ENCODE data around the gene ABCF3.
"Not testable (repeated sequence)": the region's sequence is repeated elsewhere in the genome, so short reads cannot be mapped to it uniquely, and the experiment has no call there.

ABCF3 gene

DNA sequence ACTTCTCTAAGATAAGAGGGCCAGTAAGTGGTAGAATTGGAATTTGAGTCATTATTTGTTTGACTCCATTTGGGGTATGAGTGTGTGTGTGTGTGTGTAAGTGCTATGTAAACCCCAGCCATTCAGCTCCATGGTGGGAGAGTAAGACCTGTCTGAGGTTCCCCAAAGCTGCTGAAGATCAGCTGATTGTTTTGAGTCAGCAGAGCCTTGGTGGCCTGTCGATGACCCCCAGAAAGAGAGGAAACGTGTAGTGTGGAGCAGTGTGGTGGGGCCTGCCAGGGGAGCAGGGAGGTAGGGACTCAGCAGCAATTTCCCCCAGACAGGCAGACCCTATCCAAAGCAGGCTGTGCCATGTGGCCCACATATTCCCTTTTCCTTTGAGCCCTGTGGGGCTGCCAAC lies 25.5 kb upstream of the ABCF3 start:
- Histone ChIP-seq H3K4me3 (ENCODE audit: low read length) (no peak overlapping the region), H3K79me2 (ENCODE audit: control insufficient read depth, insufficient read depth, low read length) (peaks cover 49% of the 10 kb centered on the region), H3K4ac (ENCODE audit: low read depth, low read length) (no peak overlapping the region), H2AK5ac (ENCODE audit: low read length) (no peak overlapping the region), H3K4me2 (ENCODE audit: low read length) (no peak overlapping the region), H3K4me1 (ENCODE audit: control insufficient read depth, low read depth, low read length) (no peaks in the 10 kb centered on the region), H3K79me1 (ENCODE audit: low read length) (peaks cover 13% of the 10 kb centered on the region), H4K5ac (ENCODE audit: low read length) (no peak overlapping the region), H4K8ac (ENCODE audit: low read depth, low read length) (no peak overlapping the region), H3K27ac (ENCODE audit: low read depth, low read length) (no peak overlapping the region), H2BK15ac (replicated peaks; ENCODE audit: low read depth) (no peak overlapping the region), H2BK5ac (ENCODE audit: low read length) (no peak overlapping the region), H3K23ac (ENCODE audit: low read length) (no peak overlapping the region), H3K18ac (ENCODE audit: low read length) (no peak overlapping the region), H3K9ac (ENCODE audit: low read length) (no peak overlapping the region), H3K56ac (ENCODE audit: low read length) (no peak overlapping the region), H2BK120ac (ENCODE audit: low read depth, low read length) (no peak overlapping the region), H3K27me3 (ENCODE audit: insufficient read depth, low read length, poor library complexity) (no peaks in the 10 kb centered on the region), H3K36me3 (ENCODE audit: control insufficient read depth, insufficient read depth, low read length) (peaks cover 7% of the 10 kb centered on the region)
- no CpG with 5 or more reads among the region's 2 CpGs for WGBS (ENCODE audit: extremely low coverage, insufficient coverage, low lambda C conversion rate)
- DNase-seq, result no peak

DNA sequence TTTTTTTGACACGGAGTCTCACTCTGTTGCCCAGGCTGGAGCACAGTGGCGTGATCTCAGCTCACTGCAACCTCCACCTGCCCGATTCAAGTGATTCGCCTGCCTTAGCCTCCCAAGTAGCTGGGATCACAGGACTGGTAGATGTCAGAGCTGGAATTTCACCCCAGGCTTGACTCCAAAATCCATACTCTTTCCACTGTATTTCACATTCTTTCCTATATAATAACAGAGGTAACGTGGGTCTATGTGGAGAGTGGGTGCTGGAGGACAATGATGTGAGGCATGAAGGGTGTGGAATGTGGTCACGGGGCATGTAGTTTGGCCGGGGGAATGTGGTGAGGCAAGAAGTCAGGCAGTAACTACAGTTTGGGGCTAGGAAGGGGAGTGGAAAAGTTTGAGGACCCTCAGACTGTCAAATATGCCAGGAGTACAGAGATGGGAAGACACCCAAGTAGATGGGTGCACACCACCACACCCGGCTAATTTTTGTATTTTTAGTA lies 23.4 kb upstream of the ABCF3 start:
- not testable (repeated sequence) for H4K8ac ChIP-seq (ENCODE audit: low read depth, low read length); H3K9ac ChIP-seq (ENCODE audit: low read length)

GRCh38 chr3:184164648-184165330 lies 21.2 kb upstream of the ABCF3 start:
- Histone ChIP-seq H3K36me3 (ENCODE audit: control insufficient read depth, insufficient read depth, low read length) (peaks cover 18% of the 10 kb centered on the region), H3K27me3 (ENCODE audit: insufficient read depth, low read length, poor library complexity) (no peaks in the 10 kb centered on the region), H3K56ac (ENCODE audit: low read length) (no peak overlapping the region), H3K4me1 (ENCODE audit: control insufficient read depth, low read depth, low read length) (no peaks in the 10 kb centered on the region), H3K79me1 (ENCODE audit: low read length) (peaks cover 10% of the 10 kb centered on the region), H4K8ac (ENCODE audit: low read depth, low read length) (no peak overlapping the region), H3K27ac (ENCODE audit: low read depth, low read length) (no peak overlapping the region), H2AK5ac (ENCODE audit: low read length) (no peak overlapping the region), H3K4me3 (ENCODE audit: low read length) (no peak overlapping the region), H2BK5ac (ENCODE audit: low read length) (no peak overlapping the region), H3K4ac (ENCODE audit: low read depth, low read length) (no peak overlapping the region), H3K4me2 (ENCODE audit: low read length) (no peak overlapping the region), H3K9ac (ENCODE audit: low read length) (no peak overlapping the region), H2BK120ac (ENCODE audit: low read depth, low read length) (no peak overlapping the region), H4K5ac (ENCODE audit: low read length) (no peak overlapping the region), H3K18ac (ENCODE audit: low read length) (no peak overlapping the region), H3K79me2 (ENCODE audit: control insufficient read depth, insufficient read depth, low read length) (peaks cover 20% of the 10 kb centered on the region), H2BK15ac (replicated peaks; ENCODE audit: low read depth) (no peak overlapping the region), H3K23ac (ENCODE audit: low read length) (no peak overlapping the region)
- no CpG with 5 or more reads among the region's 16 CpGs for WGBS (ENCODE audit: extremely low coverage, insufficient coverage, low lambda C conversion rate)
- no peak for DNase-seq

More for the DNA sequence above, 23.4 kb upstream of the ABCF3 start:
- not testable (repeated sequence) for H2AK5ac ChIP-seq (ENCODE audit: low read length); H3K18ac ChIP-seq (ENCODE audit: low read length); H3K4ac ChIP-seq (ENCODE audit: low read depth, low read length); H3K23ac ChIP-seq (ENCODE audit: low read length); H2BK15ac ChIP-seq (replicated peaks; ENCODE audit: low read depth); H3K4me2 ChIP-seq (ENCODE audit: low read length); DNase-seq; H3K56ac ChIP-seq (ENCODE audit: low read length); H3K27me3 ChIP-seq (ENCODE audit: insufficient read depth, low read length, poor library complexity); H3K4me3 ChIP-seq (ENCODE audit: low read length); H3K4me1 ChIP-seq (ENCODE audit: control insufficient read depth, low read depth, low read length); H3K27ac ChIP-seq (ENCODE audit: low read depth, low read length); H4K5ac ChIP-seq (ENCODE audit: low read length); H2BK5ac ChIP-seq (ENCODE audit: low read length); H2BK120ac ChIP-seq (ENCODE audit: low read depth, low read length)
- Histone ChIP-seq H3K79me2 (ENCODE audit: control insufficient read depth, insufficient read depth, low read length) (peaks cover 32% of the 10 kb centered on the region), H3K36me3 (ENCODE audit: control insufficient read depth, insufficient read depth, low read length) (peaks cover 14% of the 10 kb centered on the region), H3K79me1 (ENCODE audit: low read length) (peaks cover 12% of the 10 kb centered on the region)
- whole genome bisulfite sequencing (ENCODE audit: extremely low coverage, insufficient coverage, low lambda C conversion rate), result no CpG with 5 or more reads among the region's 8 CpGs

GRCh38 chr3:184165543-184165942 lies 20.5 kb upstream of the ABCF3 start:
- no peak overlapping the region for H2AK5ac ChIP-seq (ENCODE audit: low read length)
- no peak overlapping the region for H3K56ac ChIP-seq (ENCODE audit: low read length)
- no peak overlapping the region for H2BK120ac ChIP-seq (ENCODE audit: low read depth, low read length)
- peaks cover 18% of the 10 kb centered on the region for H3K36me3 ChIP-seq (ENCODE audit: control insufficient read depth, insufficient read depth, low read length)
- H4K5ac ChIP-seq (ENCODE audit: low read length), result no peak overlapping the region
- H3K79me2 ChIP-seq (ENCODE audit: control insufficient read depth, insufficient read depth, low read length), result peaks cover 14% of the 10 kb centered on the region
- H3K79me1 ChIP-seq (ENCODE audit: low read length), result peaks cover 7% of the 10 kb centered on the region
- no peak overlapping the region for H3K23ac ChIP-seq (ENCODE audit: low read length)
- H3K4me3 ChIP-seq (ENCODE audit: low read length), result no peak overlapping the region
- no peak overlapping the region for H3K4ac ChIP-seq (ENCODE audit: low read depth, low read length)
- H3K27me3 ChIP-seq (ENCODE audit: insufficient read depth, low read length, poor library complexity), result no peaks in the 10 kb centered on the region
- no peak overlapping the region for H3K27ac ChIP-seq (ENCODE audit: low read depth, low read length)
- no peak overlapping the region for H2BK15ac ChIP-seq (replicated peaks; ENCODE audit: low read depth)
- H3K4me1 ChIP-seq (ENCODE audit: control insufficient read depth, low read depth, low read length), result no peaks in the 10 kb centered on the region
- no peak overlapping the region for H2BK5ac ChIP-seq (ENCODE audit: low read length)
- no peak for DNase-seq
- no peak overlapping the region for H4K8ac ChIP-seq (ENCODE audit: low read depth, low read length)
- H3K18ac ChIP-seq (ENCODE audit: low read length), result no peak overlapping the region
- WGBS (ENCODE audit: extremely low coverage, insufficient coverage, low lambda C conversion rate), result no CpG with 5 or more reads among the region's 3 CpGs
- no peak overlapping the region for H3K4me2 ChIP-seq (ENCODE audit: low read length)
- H3K9ac ChIP-seq (ENCODE audit: low read length), result no peak overlapping the region

DNA sequence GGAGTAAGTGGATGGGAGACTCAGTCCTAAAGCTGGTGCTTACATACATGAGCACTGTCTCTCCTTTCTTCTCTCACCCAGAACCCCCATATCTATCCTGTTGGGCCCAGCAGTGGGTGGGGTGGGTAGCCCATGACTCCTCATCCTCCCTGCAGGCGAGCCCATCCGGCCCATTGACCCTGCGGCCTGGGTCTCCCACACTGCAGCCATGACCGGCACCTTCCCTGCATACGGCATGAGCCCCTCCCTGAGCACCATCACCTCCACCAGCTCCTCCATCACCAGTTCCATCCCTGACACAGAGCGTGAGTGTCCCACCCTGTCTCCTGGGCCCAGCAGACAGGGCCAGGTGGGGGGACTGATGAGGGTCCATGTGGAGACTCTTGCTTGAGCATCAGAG lies 19.3 kb upstream of the ABCF3 start:
- H3K4me2 ChIP-seq (ENCODE audit: low read length), result no peak overlapping the region
- no peaks in the 10 kb centered on the region for H3K4me1 ChIP-seq (ENCODE audit: control insufficient read depth, low read depth, low read length)
- no peak overlapping the region for H4K8ac ChIP-seq (ENCODE audit: low read depth, low read length)
- H3K79me2 ChIP-seq (ENCODE audit: control insufficient read depth, insufficient read depth, low read length), result peaks cover 8% of the 10 kb centered on the region
- H2AK5ac ChIP-seq (ENCODE audit: low read length), result no peak overlapping the region
- no peak overlapping the region for H2BK15ac ChIP-seq (replicated peaks; ENCODE audit: low read depth)
- H3K27ac ChIP-seq (ENCODE audit: low read depth, low read length), result no peak overlapping the region
- H3K27me3 ChIP-seq (ENCODE audit: insufficient read depth, low read length, poor library complexity), result no peaks in the 10 kb centered on the region
- no peak overlapping the region for H2BK120ac ChIP-seq (ENCODE audit: low read depth, low read length)
- no peak overlapping the region for H3K56ac ChIP-seq (ENCODE audit: low read length)
- WGBS (ENCODE audit: extremely low coverage, insufficient coverage, low lambda C conversion rate), result no CpG with 5 or more reads among the region's 6 CpGs
- H3K79me1 ChIP-seq (ENCODE audit: low read length), result peaks cover 6% of the 10 kb centered on the region
- no peak overlapping the region for H3K4me3 ChIP-seq (ENCODE audit: low read length)
- H3K36me3 ChIP-seq (ENCODE audit: control insufficient read depth, insufficient read depth, low read length), result peaks cover 18% of the 10 kb centered on the region
- no peak overlapping the region for H3K18ac ChIP-seq (ENCODE audit: low read length)
- H3K9ac ChIP-seq (ENCODE audit: low read length), result no peak overlapping the region
- no peak overlapping the region for H3K4ac ChIP-seq (ENCODE audit: low read depth, low read length)
- H3K23ac ChIP-seq (ENCODE audit: low read length), result no peak overlapping the region
- DNase-seq, result no peak
- H4K5ac ChIP-seq (ENCODE audit: low read length), result no peak overlapping the region
- H2BK5ac ChIP-seq (ENCODE audit: low read length), result no peak overlapping the region

DNA sequence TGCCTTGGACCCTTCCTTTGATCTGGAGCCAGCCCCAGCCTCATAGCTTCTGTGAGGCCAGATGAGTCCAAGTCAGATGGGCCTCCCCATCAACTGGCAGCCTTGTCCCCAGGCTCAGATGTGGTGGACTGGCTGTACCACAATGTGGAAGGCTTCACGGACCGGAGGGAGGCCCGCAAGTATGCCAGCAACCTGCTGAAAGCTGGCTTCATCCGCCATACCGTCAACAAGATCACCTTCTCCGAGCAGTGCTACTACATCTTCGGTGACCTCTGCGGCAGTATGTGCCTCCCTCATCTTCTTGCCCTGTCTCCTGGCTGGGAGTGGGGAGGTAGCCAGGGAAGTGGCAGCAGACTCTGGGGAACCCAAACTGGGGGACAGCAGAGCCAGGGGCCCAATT lies 18.2 kb upstream of the ABCF3 start:
- Histone ChIP-seq H2BK5ac (ENCODE audit: low read length) (no peak overlapping the region), H3K23ac (ENCODE audit: low read length) (no peak overlapping the region), H2AK5ac (ENCODE audit: low read length) (no peak overlapping the region), H3K4me2 (ENCODE audit: low read length) (no peak overlapping the region), H3K56ac (ENCODE audit: low read length) (no peak overlapping the region), H3K79me1 (ENCODE audit: low read length) (peaks cover 6% of the 10 kb centered on the region), H3K18ac (ENCODE audit: low read length) (no peak overlapping the region), H4K5ac (ENCODE audit: low read length) (no peak overlapping the region), H3K27me3 (ENCODE audit: insufficient read depth, low read length, poor library complexity) (no peaks in the 10 kb centered on the region), H3K4me1 (ENCODE audit: control insufficient read depth, low read depth, low read length) (no peaks in the 10 kb centered on the region), H3K4ac (ENCODE audit: low read depth, low read length) (no peak overlapping the region), H3K9ac (ENCODE audit: low read length) (no peak overlapping the region), H3K27ac (ENCODE audit: low read depth, low read length) (no peak overlapping the region), H3K4me3 (ENCODE audit: low read length) (no peak overlapping the region), H4K8ac (ENCODE audit: low read depth, low read length) (no peak overlapping the region), H3K36me3 (ENCODE audit: control insufficient read depth, insufficient read depth, low read length) (peaks cover 18% of the 10 kb centered on the region), H2BK120ac (ENCODE audit: low read depth, low read length) (no peak overlapping the region), H3K79me2 (ENCODE audit: control insufficient read depth, insufficient read depth, low read length) (peaks cover 2% of the 10 kb centered on the region), H2BK15ac (replicated peaks; ENCODE audit: low read depth) (no peak overlapping the region)
- no CpG with 5 or more reads among the region's 8 CpGs for WGBS (ENCODE audit: extremely low coverage, insufficient coverage, low lambda C conversion rate)
- DNase-seq, result no peak

Measured in mesendoderm (in vitro differentiated cells).